Amygdala (tissue), 56 donors: ENCODE measurements around the gene EEPD1.

ENCODE experiments used
- DNase-seq, 56 donors: peaks; one replicate each; lab custom pipeline; 2025; lab: John Stamatoyannopoulos, UW

Gene EEPD1

DNA sequence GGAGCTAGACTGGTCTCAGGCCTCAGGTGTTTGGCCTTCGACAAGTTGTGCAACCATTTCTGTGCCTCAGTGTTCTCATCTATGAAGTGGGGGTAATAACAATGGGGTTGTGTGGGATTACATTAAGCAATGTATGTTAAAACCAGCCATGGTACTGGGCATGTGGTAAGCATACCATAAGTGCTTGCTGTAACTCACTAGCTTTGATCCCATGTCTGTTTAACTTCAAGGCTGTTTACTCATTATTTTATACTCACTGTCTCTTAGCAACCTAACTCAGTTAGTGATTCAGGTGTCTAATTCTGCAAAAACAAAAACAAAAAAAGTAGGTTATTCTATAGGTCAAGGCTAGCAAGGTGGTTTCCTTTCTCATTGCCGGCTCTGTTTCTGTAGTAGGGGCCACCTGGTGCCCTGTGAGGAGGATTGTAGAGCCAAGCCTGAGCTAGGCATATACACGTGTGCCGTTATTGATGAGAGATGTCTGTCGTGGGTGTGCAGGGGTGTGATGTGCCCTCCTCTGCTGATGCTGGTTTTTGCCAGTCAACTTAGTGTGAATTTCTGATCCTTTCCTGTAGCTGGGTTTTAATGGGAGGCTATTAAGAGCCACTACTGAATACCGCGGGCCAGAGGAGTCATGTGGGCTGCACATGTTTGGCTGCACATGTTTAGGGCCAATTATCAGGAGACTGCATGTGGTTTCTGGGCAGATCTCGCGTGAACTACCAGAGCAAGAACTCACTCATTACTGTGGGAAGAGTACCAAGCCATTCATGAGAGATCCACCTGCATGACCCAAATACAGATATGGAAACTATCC is 56.2 kb downstream of the EEPD1 start:
- no peak for DNase-seq

DNA sequence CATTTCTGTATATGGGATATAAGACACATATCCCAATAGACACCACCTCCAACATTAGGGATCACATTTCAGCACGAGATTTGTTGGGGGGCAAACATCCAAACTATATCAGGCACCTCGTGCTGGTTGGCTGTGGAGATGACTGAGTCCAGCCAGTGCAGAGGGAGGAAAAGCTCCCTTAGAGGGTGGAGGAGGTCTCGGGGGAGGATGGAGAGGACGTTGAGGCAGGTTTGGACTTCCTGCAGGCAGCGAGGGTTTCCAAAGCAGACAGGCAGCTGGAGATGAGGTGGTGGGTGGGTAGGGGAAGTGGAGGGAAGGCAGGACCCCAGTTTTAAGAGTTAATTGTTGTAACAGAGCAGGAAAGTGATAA is 56.7 kb downstream of the EEPD1 start:
- DNase-seq: no peak

DNA sequence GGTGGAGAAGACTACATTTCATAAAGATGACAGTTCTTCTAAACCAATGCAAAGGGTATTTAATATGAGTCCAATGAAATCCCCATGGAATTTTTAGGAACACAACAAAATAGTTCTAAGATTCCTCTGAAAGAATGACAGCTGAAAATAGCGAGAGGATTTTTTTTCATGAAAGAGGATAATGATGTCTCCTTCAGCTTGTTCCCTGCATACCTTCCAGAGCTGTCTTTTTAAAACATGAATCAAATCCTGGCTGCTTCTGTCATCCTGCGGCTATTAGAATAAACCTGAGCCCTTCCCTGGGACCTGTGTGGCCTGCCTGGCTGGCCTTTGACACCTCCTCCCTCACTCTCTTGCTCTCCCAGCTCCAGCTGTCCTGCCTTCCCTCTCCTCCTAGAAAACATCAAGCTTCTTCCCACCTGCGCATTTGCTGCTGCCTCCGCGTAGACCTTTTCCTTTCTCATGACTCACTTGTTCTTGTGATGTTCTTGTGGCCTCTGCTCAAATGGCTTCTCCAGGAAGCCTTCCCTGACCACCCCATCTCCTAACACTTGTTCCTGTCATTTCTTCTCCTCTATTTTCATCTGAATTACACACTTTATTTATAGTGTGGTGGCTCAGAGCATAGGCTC is 57.4 kb downstream of the EEPD1 start:
- DNase-seq: no peak

DNA sequence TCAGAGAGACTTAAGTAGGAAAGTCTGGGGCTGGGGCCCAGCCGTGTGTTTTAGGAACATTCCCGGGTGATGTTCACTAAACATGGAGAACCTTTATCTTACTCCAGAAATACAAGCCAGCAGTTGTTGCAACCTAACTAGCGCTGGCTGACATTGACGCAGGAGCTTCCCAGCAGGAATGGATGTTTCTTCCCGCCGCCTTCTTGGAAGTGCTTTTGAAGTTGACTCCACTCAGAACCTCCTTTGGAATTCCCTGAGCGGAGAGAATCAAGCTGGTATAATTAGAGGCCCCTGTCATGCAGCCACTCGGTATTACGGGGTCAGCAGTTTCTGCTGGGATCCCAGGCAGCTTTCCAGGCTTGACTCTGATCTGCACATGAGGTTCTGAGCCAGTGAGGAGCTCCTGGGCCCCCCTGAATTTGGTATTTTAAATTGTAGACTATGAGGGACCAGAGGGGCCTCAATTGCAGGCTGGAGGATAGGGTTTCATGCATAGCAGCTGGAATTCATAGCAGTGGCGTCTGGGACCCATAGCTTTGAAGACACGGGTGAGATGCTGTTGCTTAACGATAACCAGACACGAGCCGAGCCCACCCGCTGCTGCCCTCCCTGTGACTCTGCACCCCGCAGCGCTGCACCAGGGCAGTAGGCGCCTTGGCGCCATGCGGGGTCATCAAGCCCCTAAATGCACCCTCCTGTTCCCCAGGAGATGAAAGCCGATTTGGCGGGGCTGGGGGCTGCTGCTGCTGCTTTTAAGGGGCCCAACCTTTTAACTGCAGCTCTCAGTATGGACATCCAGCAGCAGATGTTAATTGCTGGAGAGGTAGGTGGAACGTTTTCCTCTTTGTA is 61.8 kb downstream of the EEPD1 start:
- no peak for DNase-seq

DNA sequence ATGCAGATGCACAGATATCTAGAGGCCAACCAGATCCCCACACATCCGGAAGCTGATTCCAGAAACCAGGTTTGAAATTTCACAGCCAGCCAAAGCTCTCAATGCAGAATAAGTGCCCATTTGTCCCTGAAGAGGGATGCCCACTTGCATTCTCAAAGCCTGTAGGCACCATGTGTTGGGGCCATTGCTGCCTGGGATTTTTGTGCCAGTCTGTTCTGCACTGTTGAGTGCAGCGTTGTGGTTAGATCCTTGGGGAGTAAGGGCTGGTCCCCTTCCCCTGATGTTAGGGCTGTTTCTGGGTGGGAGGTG is 62.4 kb downstream of the EEPD1 start:
- no peak for DNase-seq

DNA sequence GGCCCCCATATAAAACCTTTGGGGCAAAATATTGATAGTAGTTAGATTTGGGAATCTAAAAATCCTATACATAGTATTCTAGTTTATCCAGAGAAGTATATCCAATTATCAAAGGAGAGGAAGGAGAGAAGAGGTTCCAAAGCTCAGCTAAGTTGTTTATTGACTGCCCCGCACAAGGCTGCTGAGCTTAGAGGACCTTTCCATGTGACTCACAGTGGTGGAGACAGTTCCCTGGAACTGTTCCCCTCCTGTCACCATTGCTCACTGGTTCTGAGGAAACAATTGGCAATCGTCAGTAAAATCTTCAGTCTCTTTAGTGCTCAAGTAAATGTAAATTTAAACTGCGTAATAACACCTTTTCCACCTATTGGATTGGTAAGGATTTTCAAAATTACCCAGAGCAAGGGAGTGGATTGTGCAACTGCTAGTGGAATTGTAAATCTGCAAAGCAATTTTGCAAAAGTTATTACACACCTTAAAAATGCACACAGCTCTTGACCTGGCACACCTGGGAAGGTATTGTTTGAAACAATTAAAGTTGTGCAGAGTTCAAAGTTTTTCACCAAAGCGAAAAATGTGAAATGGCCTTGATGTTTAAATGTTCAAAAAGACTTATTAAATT is 63.1 kb downstream of the EEPD1 start:
- peak in 2 of 56 donors; percentile 10 to 18 for DNase-seq

DNA sequence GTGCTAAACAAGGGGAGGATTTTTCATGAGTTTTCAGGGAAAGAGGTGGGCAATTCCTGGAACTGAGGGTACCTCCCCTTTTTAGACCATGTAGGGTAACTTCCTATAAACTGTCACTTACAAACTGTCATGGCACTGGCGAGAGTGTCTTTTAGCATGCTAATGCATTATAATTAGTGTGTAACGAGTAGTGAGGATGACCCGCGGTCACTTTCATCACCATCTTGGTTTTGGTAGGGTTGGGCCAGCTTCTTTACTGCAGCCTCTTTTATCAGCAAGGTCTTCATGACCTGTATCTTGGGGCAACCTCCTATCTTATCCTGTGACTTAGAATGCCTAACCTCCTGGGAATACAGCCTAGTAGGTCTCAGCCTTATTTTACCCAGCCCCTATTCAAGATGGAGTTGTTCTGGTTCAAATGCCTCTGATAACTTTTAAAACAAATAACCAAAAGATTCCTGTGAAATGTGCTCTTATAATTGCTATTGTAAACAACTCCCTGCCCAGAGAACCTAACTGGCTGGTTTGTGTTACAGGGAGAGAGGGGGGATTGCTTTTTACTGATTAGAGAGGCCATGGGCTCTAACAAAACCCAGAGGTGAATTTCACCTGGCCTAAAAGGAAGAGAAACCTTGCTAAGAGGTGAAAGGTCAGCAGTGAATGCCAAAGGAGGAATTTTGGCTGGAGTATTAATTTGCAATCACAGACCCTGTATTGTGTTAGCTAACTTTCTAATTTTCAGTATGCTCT is 64.3 kb downstream of the EEPD1 start:
- no peak for DNase-seq

DNA sequence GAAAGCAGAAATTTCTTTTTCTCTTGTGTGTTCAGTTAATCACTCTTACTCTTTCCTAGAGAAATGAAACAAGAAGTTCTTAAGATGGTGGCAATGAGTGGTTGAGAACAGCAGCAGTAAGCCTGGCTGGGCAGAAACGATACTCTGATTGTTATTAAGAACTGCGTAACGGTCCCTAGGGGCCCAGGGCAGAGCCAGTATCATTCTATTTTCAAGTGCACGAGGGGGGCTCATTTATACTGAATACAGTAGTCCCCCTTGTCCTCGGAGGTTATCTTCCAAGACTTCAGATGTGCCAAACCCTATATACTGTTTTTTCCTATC is 64.9 kb downstream of the EEPD1 start:
- no peak for DNase-seq

DNA sequence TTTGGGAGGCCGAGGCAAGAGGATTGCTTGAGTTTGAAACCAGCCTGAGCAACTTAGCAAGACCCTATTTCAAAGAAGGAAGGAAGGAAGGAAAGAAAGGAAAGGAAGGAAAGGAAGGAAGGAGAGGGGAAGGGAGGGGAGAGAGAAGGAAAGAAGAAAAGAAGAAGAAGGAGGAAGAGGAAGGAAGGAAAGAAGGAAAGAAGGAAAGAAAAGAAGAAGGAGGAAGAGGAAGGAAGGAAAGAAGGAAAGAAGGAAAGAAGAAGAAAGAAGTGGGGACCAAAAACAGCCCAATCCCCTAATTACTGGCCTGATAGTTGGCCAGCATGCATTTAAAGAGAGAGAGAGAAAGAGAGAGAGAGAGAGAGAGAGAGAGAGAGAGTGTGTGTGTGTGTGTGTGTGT is 66.4 kb downstream of the EEPD1 start:
- DNase-seq: no peak

DNA sequence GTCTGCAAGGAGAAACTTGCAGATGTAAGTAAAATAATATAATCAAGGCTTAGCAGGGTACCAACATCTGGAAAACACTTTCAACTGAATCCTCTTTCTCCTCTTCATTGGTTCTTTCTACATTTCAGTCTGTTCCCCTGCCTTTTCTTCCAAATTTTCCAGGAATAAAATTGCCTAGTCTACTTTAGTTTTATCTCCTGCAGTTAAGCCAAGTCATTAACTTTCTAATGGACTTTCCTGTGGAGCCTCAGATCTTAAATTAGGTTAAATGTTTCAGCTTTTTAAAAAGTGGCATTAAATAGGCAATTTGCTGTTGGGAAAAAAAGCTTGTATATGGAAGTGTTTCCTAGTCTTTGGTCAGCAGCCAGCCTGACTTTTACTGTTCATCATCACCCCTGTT is 70.8 kb downstream of the EEPD1 start:
- no peak for DNase-seq

DNA sequence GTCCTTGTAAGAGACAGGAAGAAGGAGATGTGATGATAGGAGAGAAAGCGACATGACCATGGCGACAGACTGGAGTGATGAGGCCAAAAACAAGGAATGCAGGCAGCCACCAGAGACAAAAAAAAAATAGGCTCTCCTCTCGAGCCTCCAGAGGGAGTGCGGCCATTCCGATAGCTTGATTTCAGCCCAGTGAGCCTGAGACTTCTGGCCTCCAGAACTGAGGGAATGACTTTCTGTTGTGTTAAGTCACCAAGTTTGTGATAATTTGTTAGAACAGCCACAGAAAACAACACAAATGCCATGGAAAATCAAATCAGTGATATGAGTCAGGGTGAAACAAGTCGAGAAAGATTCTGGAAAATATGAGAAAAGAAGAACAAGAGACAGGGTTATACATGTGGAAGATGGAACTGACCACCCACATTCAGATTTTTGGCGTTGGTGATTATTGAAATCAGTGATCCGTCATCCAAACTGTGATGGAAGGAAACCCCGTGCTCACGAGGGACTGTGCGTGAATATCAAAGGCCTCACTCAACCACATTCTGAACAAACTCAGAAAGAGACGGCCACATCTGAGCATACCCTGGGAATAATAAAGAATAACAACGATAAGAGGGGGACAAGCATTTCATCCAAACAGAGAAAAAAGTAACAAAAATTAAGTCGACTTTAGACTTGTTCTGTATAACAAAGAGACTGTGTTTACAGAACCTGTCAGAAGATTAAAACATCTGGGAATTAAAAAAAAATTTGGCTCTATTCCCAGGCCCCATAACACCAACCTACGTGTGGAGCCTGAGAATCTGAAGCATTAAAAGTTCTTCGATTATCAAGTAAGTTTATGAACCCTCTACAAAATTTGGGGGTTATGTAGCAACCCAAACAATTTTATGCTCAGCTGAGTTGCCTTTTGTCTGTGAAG is 72.1 kb downstream of the EEPD1 start:
- no peak for DNase-seq

DNA sequence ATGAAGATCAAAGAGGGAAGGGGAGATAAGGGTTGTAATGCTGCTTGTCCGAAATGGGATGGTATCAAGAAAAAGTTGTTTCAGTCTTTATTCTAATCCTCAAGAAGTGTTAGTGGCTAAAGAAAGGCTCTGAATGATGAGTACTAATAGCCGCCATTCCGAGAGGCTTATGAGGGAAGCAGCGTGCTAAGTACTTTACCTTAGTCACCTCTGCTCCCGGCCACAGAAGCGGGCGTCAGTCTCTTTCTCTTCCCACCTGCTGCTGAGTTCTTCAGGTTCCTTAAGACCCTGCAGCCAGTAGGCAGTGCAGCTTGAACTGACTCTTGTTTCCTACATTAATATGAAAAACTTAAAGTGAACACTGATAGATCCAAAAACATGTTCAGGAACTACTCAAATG is 73.1 kb downstream of the EEPD1 start:
- DNase-seq: no peak

DNA sequence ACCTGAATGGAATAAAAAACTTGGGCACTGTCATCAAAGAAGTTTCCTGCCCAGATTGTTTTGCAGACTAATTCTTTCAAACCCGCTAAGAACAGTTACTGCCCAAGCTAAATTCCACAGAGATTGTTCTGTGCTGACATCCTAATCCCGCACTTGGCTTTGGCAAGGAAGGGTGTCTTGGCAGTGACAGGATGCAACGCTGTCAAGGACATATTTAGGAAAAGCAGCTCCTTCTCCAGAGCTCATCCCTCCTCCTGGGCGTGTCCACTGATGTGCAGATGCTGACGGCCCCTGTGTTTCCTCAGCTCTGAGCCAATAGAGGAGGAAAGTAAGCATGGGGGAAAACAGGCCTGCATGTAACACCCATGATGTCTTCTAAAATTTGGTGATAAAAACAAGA is 74.2 kb downstream of the EEPD1 start:
- DNase-seq: no peak

DNA sequence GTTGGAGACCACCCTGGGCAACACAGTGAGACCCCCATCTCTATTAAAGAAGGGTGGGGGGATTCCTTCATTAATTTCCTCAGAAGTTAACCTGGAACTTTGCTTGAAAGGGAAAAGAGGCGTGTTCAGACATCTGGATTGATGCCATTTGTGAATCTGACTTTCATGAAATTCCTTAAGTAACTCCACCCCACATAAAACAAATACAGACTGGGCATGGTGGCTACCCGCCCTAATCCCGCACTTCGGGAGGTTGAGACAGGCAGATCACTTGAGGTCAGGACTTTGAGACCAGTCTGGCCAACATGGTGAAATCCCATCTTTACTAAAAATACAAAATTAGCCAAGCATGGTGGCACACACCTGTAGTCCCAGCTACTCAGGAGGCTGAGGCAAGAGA is 75.0 kb downstream of the EEPD1 start:
- no peak for DNase-seq

DNA sequence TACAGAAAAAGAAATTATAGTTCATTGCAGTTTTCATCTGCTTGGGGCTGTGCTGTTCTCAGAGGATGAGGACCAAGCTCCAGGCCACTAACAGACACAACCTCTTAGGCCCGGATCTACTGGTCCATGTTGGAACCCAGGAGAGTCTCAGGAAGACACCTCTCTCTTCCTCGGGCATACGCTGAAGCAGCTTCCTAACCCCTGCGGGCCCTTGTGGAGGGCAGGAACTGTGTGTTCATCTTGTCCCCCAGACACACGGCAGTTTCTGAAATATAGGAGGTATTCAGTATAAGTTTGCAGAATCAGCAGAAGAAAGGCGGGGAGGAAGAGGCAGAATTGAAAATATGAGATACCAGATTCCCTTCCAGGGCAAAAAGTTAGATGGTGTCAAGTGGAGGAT is 78.4 kb downstream of the EEPD1 start:
- DNase-seq: no peak

DNA sequence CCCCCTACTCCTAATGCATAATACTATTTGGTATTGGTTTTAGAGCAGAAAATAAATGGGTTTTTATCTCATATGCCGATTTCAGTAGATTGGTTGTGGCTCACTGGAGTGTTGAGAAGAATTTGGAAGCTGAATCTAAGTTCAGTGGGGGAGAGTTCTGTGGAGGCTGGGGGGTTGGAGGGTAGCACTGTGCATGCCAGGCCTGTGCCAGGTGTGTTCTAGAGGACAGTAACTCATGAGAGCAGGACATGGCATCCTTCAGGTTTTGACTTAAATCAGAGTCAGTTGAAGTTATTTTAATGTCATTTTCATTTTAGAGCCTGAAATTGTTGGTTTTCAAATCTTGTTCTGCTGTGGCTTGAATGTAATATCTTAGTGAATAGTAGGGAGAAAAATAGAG is 79.5 kb downstream of the EEPD1 start:
- DNase-seq: no peak

DNA sequence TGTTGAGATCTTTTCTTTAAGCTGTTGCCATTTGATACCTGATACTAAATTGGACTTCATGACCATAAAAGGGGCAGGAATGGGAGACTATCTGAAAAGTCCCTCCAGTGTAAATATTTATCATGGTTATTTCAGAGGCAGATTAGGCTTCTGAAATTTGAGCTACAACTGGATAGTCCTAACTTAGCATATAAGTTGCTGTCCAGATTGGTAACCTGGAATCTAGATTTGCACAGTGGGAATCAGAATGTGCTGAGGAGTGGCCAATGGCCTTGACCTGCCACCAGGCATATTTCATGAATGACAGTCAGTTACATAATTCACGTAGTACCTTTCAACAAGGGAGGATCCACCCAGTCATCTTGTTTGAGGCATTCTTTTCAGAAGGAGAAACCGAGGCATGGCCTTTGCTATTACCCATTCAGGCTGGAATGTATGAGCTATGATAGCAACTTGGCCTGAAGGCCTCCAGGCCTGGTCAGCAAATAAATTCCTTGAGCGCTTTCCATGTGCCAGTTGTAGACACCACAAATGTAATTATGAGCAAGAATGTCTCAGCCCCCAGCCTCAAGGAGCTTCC is 80.0 kb downstream of the EEPD1 start:
- DNase-seq: no peak

DNA sequence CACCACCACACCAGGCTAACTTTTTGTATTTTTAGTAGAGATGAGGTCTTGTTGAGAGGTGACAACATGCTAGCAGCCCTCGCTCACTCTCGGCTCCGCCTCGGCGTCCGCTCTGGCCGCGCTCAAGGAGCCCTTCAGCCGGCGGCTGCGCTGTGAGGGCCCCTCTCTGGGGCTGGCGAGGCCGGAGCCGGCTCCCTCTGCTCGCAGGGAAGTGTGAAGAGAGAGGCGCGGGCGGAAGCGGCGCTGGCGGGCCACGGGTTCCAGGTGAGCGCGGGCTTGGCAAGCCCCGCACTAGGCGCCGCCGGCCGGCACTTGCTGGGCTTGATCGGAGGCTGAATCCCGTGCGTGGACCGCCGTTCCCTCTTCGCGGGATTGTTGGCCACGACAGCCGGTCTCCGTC is 83.0 kb downstream of the EEPD1 start:
- no peak for DNase-seq

DNA sequence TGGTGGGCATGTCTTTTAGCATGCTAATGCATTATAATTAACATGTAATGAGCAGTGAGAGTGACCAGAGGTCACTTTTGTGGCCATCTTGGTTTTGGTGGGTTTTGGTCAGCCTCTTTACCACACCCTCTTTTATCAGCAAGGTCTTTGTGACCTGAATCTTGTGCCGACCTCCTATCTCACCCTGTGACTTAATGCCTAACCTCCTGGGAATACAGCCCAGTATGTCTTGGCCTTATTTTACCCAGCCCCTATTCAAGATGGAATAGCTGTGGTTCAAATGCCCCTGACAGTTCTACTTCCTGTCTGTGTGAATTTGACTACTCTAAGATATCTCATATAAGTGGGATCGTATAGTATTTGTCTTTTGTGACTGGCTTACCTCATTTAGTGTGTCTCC is 85.1 kb downstream of the EEPD1 start:
- DNase-seq: no peak
